HG03060 (cell line): Measurements from ENCODE around the gene CR1.
"Not testable (repeated sequence)": the region's sequence is repeated elsewhere in the genome, so short reads cannot be mapped to it uniquely, and the experiment has no call there.

Source experiments
- ATAC-seq: cut with Tn5 transposase; IDR thresholded peaks from one replicate; pipeline ENCODE4 v1.9.1; 2021; ENCODE audit warnings: low read depth, moderate number of reproducible peaks; ENCODE audit not compliant: unreplicated experiment

Gene CR1

DNA sequence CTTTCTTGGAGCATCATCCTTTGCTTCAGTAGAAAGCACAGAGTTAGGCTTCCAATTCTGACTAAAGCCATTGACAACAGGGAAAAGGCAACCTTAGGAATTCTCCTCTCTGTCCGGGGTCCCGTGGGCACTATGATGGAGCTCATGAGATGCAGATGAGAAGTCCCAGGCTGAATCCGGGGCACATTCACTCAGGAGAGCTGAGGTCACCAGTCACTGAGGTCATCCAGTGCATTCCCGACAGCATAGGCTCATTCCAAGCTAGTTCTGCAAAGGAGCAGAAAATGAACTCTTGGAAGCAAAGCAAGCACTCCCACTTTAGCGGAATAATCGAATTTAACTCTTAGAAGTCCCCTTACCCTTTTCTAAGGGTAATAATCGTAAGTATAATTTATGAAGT is 6.8 kb downstream of the CR1 start:
- ATAC-seq, result no peak

DNA sequence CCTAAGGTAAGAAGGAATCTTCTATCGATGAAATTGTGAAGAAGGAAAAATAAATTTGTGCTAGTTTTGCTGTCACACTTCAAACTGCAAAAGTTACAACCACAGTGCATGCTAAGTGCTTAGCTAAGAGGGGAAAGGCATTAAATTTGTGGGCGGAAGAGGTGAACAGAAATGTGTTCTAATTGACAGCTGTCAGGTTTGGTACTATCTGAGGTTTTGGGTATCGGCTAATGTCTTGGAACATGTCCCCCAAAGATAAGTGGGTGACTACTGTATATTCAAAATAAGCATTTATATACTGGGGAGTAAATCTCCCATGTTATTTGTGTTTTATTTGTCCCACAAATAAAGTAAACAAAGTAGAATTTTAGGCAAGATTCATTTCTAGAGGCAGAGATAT is 8.0 kb downstream of the CR1 start:
- no peak for ATAC-seq

DNA sequence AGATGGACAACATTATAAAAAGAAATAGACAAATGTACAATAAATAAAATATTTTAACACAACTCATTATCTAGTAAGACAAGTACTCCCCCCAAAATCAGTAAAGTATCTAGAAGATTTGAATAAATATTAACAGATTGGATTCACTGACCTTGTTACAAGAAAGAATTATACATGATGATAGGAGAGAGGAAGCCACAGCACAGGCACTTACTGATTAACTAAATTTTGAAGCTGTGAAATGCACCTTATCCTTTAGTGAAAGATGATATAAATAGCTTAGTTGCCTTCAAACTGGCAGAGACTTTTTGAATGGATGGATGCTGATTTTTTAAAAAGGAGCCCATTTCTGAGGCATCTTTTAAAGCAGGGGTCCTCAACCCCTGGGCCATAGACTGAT is 8.5 kb downstream of the CR1 start:
- no peak for ATAC-seq

DNA sequence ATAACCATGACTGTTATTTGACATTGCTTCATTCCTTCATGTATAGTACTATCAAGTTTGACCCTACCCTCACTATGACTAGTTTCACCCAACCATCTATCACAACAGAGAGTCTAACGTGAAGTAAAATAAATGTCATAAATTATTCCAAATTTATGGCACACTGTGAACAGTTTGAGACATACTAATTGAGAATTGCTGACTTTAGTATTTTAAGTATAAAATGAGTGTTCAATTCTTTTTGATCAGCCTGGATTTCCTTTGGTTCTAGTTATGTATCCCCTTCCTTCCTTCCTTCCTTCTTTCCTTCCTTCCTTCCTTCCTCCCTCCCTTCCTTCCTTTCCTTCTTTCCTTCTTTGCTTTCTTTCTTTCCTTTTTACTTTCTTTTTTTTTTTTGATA is 14.5 kb downstream of the CR1 start:
- no peak for ATAC-seq

DNA sequence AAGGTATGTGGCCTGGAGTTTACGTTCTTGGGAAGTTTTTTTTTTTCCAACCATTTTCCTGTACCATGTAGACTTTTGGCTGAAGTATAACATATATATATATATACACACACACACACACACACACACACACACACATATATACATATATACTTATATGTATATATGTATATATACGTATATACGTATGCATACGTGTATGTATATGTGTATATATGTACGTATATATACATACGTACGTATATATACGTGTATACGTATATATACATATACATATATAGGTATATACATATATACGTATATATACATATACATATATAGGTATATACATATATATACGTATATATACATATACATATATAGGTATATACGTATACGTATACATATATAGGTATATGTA is 18.9 kb downstream of the CR1 start:
- no peak for ATAC-seq

DNA sequence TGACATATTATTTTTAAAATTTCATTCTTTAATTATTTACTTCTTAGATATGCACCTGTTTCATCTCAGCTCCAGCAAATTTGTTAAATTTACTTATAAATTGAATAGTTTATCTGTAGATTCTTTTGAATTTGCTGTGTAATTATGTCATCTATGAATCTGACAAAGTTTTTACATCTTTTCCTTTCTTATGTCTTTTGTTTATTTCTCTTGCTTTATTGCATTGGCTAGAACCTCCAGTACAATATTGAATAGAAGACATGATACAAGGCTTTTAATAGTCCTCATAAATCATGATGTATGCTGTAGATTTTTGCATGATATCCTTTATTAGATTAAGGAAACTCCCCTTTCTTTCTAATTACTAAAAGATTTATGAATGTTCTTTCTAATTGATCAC is 20.8 kb downstream of the CR1 start:
- ATAC-seq, result no peak

DNA sequence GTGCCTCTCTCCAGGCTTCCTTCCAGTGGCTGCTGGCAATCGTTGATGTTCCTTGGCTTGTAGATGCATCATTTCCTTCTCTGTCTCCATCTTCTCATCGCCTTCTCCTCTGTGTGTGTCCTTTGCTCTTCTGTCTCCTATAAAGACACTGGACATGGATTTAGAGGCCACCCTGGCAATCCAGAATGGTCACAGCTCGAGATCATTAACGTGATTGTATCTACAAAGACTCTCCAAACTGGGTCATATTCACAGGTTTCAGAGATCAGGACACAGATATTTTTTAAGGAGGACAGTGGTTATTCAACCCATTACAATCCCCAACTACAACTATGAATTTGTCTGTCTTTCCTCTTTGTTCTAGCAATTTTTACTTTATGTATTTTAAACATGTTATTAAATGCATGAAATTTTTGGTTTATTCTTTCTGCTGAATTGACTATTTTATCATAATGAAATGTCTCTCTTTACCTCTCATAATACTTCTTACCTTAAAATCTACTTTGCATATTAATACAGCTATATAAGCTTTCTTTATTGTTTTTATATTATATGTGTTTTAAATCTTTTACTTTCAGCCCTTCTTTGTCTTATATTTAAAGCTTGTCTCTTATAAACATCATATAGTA is 22.8 kb downstream of the CR1 start:
- no peak for ATAC-seq

DNA sequence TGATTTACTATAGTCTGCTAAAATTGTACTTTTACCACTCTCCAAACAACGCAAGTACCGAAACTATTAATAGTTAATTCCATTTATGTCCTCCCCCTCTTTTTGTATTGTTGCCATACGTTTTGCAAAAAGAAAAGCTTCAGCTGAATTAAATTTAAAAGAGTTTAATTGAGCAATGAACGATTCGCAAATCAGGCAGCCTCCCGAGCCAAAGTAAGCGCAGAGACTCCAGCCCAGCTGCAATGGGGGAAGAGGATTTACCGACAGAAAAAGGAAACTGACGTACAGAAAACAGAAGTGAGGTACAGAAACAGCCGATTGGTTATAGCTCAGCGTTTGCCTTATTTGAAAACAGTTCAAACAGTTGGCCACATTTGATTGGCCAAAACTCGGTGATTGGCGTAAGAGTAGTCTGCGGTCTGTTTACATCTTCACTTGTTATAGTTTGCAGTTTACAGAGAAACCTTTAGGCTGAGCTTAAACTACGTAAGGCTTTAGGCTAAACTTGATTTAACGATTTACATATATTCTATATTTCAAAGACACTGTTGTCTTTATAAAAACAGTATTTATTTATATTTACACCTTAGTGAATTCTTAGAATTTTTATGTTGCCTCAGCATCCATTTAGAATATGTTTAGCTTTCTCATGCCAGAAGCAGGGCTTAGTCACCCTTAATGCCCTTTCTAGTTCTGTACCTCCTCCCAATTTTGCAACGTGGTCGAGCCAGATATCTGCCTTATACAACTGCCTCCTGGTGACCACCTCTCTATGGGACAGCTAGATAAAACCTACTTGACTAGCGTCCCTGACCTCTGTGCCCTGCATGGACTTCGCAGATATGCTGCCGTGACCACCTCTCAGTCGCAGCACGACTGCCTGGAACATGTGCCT is 23.8 kb downstream of the CR1 start:
- no peak for ATAC-seq

DNA sequence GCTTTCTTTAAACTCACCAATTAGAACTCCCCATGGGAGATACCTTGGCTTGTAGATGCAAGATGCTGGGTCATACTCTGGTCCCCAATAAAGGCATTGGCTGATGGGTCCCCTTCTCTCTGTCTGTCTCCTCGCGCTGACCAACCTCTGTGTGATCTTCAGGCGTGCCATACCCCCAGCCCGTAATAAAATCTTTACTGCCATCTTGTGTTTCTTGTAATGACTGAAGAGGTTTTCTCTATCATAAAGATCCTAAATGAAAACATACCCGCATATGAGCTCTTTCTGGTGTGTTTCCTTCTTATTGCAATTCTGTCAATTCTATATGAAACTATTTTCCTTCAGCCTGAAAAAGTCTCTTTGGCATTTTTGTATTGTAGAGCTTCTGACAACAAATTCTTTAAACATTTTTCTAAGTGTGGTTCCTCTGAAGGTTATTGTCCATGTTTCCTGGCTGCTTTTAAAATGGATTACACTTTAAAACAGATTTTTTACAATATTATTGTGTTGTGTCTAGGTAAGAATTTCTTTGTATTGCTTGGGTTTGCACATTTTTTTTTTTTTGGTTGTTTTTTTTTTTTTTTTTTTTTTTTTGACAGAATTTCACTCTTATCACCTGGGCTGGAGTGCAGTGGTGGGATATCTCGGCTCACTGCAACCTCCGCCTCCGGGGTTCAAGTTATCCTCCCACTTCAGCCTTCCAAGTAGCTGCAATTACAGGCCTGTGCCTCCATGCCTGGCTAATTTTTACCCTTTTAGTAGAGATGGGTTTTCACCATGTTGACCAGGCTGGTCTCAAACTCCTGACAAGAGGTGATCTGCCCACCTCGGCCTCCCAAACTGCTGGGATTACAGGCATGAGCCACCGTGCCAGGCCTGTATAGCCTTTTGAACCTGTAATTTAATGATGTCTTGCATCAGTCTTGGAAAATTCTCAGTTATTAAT is 24.7 kb downstream of the CR1 start:
- ATAC-seq, result not testable (repeated sequence)

DNA sequence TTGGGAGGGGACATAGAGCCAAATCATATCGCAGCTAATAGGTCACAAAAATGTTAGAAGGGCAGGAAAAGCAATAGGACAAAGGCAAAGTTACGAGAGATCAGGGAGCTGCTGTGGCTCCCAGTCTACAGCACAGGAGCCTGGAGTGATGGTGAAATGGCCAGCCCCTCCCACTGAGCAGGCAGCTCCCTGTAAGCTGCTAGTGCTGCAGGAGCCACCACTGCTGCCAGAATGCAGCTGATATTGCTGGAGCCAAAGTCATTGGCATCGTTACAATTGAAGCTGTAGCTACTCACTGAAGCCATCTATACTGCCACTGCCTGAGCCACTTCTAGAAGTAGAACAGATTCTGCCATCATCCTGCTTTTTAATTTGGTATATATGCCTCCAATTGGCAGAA is 29.3 kb downstream of the CR1 start:
- not testable (repeated sequence) for ATAC-seq

DNA sequence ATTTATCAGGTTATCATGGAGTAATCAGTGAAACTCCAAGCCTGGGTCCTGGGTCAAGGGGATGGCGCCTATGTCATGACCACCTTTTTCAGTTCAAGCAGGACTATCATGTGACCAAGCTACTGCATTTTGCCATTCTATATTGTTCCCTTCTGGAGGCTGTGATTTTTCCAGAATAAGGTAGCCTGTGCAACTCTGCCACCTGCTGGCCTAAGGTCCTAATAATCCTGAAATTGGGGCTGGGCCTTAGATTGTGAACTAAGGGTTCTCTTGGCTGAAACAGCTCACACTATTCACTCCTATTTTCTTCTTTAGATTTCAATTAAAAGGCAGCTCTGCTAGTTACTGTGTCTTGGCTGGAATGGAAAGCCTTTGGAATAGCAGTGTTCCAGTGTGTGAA is 32.4 kb downstream of the CR1 start:
- ATAC-seq, result not testable (repeated sequence)

DNA sequence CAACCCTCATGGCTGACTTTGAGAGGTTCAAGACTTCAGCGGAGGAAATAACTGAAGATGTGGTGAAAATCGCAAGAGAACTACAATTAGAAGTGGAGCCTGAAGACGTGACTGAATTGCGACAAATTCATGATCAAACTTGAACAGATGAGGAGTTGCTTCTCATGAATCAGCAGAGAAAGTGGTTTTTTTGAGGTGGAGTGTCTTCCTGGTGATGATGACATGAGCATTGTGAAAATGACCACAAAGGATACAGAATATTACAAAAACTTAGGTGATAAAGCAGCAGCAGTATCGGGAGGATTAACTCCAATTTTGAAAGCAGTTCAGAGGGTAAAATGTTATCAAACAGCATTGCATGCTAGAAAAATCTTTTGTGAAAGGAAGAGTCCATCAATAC is 40.3 kb downstream of the CR1 start:
- not testable (repeated sequence) for ATAC-seq

DNA sequence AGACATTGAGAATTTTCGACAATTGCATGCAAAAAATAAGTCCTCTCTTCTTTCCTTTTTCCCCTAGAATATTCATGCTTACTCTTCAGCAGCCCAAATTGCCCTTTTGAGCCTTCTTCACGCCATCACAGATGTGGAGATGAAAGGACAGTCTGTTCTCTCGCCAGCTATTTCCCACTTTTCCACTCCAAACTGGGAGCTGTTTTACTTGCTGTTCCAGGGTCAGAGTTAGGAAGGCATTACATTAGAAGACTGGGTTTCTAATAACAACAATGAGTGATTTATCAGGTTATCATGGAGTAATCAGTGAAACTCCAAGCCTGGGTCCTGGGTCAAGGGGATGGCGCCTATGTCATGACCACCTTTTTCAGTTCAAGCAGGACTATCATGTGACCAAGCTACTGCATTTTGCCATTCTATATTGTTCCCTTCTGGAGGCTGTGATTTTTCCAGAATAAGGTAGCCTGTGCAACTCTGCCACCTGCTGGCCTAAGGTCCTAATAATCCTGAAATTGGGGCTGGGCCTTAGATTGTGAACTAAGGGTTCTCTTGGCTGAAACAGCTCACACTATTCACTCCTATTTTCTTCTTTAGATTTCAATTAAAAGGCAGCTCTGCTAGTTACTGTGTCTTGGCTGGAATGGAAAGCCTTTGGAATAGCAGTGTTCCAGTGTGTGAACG is 50.9 kb downstream of the CR1 start:
- ATAC-seq, result not testable (repeated sequence)

DNA sequence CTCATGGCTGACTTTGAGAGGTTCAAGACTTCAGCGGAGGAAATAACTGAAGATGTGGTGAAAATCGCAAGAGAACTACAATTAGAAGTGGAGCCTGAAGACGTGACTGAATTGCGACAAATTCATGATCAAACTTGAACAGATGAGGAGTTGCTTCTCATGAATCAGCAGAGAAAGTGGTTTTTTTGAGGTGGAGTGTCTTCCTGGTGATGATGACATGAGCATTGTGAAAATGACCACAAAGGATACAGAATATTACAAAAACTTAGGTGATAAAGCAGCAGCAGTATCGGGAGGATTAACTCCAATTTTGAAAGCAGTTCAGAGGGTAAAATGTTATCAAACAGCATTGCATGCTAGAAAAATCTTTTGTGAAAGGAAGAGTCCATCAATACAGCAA is 58.9 kb downstream of the CR1 start:
- not testable (repeated sequence) for ATAC-seq

DNA sequence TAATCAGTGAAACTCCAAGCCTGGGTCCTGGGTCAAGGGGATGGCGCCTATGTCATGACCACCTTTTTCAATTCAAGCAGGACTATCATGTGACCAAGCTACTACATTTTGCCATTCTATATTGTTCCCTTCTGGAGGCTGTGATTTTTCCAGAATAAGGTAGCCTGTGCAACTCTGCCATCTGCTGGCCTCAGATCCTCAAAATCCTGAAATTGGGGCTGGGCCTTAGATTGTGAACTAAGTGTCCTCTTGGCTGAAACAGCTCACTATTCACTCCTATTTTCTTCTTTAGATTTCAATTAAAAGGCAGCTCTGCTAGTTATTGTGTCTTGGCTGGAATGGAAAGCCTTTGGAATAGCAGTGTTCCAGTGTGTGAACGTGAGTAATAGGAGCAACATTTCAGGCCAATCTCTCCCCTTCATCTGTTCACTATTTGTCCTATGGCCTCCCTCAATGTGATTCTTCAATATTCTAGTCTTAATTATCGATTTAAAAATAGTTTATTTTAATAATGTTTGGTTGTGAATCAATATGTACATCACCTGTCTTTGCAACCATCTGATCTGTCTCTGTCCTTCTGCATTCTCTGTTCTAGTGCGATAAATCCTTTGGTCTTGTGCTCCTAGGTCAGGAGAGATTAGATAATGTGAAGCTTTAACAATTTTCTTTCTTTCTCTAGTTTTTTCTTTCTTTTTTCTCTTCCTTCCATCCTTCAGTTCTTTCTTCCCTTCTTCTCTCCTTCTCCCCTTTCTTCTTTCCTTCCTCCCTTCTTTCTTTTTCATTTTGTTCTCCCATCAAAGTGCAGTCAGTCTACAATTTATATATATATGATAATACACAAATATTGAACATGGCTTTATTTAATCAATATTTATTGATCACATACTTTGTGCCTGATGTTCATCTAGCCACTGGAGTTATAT is 69.8 kb downstream of the CR1 start:
- ATAC-seq, result no peak

DNA sequence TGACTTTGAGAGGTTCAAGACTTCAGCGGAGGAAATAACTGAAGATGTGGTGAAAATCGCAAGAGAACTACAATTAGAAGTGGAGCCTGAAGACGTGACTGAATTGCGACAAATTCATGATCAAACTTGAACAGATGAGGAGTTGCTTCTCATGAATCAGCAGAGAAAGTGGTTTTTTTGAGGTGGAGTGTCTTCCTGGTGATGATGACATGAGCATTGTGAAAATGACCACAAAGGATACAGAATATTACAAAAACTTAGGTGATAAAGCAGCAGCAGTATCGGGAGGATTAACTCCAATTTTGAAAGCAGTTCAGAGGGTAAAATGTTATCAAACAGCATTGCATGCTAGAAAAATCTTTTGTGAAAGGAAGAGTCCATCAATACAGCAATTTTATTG is 76.0 kb downstream of the CR1 start:
- not testable (repeated sequence) for ATAC-seq

DNA sequence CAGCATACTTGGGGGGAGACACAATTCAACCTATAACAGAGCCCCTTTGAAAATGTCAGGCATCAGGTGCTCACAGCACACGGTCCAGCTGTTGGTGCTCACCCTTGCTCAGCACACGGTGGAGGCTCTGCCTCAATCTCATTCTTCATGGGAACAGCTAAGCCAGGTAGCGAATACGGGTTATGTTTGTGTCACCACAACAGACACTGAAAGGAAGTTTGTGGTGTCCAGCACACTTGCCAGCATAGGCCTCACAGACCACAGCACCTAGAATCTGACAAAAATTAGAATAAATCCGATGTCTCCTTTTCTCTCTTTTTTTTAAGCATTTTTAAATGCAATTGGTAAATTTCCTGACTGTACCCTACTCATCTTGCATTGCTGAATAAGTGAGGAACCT is 77.1 kb downstream of the CR1 start:
- not testable (repeated sequence) for ATAC-seq

DNA sequence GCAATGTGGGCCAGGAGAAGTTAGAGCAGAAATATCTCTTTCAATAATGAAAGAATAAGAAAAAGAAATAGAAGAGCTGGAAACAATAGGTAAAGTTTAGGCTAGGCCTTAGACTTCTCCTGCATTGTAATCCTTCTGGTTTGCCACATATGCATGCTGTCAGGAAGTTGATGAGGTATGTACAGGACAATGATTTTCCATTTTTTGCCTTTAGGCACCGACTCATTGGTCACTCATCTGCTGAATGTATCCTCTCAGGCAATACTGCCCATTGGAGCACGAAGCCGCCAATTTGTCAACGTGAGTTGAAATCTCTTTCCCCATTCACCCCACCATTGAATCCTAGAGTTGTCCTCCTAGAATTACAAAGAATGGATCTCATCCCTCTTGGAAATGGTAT is 79.4 kb downstream of the CR1 start:
- ATAC-seq, result not testable (repeated sequence)

DNA sequence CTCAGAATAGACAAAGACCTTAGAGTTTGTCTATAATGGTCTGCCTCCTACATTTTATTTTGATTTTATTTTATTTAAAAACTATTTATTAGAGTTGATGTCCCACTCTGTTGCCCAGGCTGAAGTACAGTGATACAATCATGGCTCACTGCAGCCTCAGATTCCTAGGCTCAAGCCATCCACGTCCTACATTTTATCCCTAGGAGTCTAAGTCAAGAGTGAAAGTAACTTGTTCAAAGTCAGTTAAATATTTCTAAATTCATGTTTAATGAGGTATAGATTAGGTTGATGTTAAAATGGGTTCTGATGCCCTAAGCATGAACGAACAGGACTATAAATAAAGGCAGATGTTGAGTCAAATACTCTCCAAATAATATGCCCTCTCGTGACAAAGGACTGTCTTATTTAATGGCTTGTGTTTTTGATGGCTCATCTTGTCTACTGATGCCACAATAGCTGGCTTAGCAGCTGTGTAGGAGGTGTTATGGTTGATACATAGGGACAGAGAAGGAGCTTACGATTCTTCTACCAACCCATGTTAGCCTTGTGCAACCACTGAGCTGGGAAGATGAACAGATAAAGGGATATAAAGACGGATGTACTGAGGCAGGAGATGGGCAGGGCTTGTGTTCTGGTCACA is 83.0 kb downstream of the CR1 start:
- ATAC-seq, result no peak
